Astrocyte (in vitro differentiated cells and primary cell): ENCODE results near the gene TMEM170B. TPM values are rescaled to one million over a fixed set of nuclear protein-coding genes. Genes with fewer than 3 reads are reported as not detected.

Source experiments
- DNase-seq: peaks from one replicate; pipeline ENCODE4 v3.0.0-alpha.2; 2010; ENCODE audit warnings: low read depth
- FAIRE-seq: peaks from 2 replicates; lab custom pipeline; 2011; peaks lifted over from hg19 to GRCh38; lab: Jason Lieb, UNC
- H2AFZ ChIP-seq: 2 replicates; pipeline ENCODE4 v1.6.0; 2012; ENCODE audit warnings: low read depth, low read length, inconsistent platforms
- H3K27ac ChIP-seq: 2 replicates; pipeline ENCODE4 v1.5.1; 2011; ENCODE audit warnings: low read depth, low read length, inconsistent platforms
- H3K27me3 ChIP-seq: 2 replicates; pipeline ENCODE4 v1.6.0; 2011; ENCODE audit warnings: low read length, inconsistent platforms; ENCODE audit not compliant: insufficient read depth
- H3K36me3 ChIP-seq: 2 replicates; pipeline ENCODE4 v1.5.1; 2011; ENCODE audit warnings: low read length, inconsistent platforms; ENCODE audit not compliant: insufficient read depth
- H3K4me1 ChIP-seq: 2 replicates; pipeline ENCODE4 v1.5.1; 2011; ENCODE audit warnings: low read length, inconsistent platforms; ENCODE audit not compliant: insufficient read depth
- H3K4me2 ChIP-seq: 2 replicates; pipeline ENCODE4 v1.6.0; 2012; ENCODE audit warnings: low read length, inconsistent platforms
- H3K4me3 ChIP-seq: 2 replicates; pipeline ENCODE4 v1.5.1; 2011; ENCODE audit warnings: low read depth, mild to moderate bottlenecking, low read length, inconsistent platforms; ENCODE audit not compliant: insufficient read depth
- H3K79me2 ChIP-seq: 2 replicates; pipeline ENCODE4 v1.6.0; 2012; ENCODE audit warnings: mild to moderate bottlenecking, low read length, inconsistent platforms; ENCODE audit not compliant: insufficient read depth
- H3K9ac ChIP-seq: 2 replicates; pipeline ENCODE4 v1.6.0; 2012; ENCODE audit warnings: mild to moderate bottlenecking, low read length, inconsistent platforms
- H3K9me3 ChIP-seq: 2 replicates; pipeline ENCODE4 v1.5.1; 2012; ENCODE audit warnings: low read depth, mild to moderate bottlenecking, low read length, inconsistent platforms; ENCODE audit not compliant: insufficient read depth
- H4K20me1 ChIP-seq: 2 replicates; pipeline ENCODE4 v1.6.0; 2012; ENCODE audit warnings: low read length, inconsistent platforms; ENCODE audit not compliant: insufficient read depth
- H3K27ac Mint-ChIP-seq: one replicate; pipeline ENCODE4 v1.8.0; 2021; ENCODE audit warnings: mild to moderate bottlenecking, mixed read lengths; ENCODE audit not compliant: unreplicated experiment
- H3K27me3 Mint-ChIP-seq: one replicate; pipeline ENCODE4 v1.8.0; 2021; ENCODE audit warnings: low read depth, mixed read lengths; ENCODE audit not compliant: unreplicated experiment
- H3K36me3 Mint-ChIP-seq: one replicate; pipeline ENCODE4 v1.8.0; 2021; ENCODE audit warnings: low read depth, mixed read lengths; ENCODE audit not compliant: unreplicated experiment
- H3K4me1 Mint-ChIP-seq: one replicate; pipeline ENCODE4 v1.8.0; 2021; ENCODE audit warnings: low read depth, mixed read lengths; ENCODE audit not compliant: unreplicated experiment
- H3K4me3 Mint-ChIP-seq: one replicate; pipeline ENCODE4 v1.8.0; 2021; ENCODE audit warnings: mild to moderate bottlenecking, moderate library complexity, mixed read lengths; ENCODE audit not compliant: unreplicated experiment
- H3K9me3 Mint-ChIP-seq: one replicate; pipeline ENCODE4 v1.8.0; 2021; ENCODE audit warnings: mild to moderate bottlenecking, mixed read lengths; ENCODE audit not compliant: unreplicated experiment
- EZH2 ChIP-seq: IDR thresholded peaks from 2 replicates; pipeline ENCODE4 v1.6.1; 2012; ENCODE audit warnings: mild to moderate bottlenecking, low read length, inconsistent platforms; ENCODE audit not compliant: insufficient read depth
- total RNA-seq: library from RNA; stranded (reverse); gene quantifications from 2 replicates; pipeline ENCODE4 v1.2.1, GENCODE V29; 2021

Gene TMEM170B
- total RNA-seq, 1 donor from 2014 or later: 2.5 TPM

DNA sequence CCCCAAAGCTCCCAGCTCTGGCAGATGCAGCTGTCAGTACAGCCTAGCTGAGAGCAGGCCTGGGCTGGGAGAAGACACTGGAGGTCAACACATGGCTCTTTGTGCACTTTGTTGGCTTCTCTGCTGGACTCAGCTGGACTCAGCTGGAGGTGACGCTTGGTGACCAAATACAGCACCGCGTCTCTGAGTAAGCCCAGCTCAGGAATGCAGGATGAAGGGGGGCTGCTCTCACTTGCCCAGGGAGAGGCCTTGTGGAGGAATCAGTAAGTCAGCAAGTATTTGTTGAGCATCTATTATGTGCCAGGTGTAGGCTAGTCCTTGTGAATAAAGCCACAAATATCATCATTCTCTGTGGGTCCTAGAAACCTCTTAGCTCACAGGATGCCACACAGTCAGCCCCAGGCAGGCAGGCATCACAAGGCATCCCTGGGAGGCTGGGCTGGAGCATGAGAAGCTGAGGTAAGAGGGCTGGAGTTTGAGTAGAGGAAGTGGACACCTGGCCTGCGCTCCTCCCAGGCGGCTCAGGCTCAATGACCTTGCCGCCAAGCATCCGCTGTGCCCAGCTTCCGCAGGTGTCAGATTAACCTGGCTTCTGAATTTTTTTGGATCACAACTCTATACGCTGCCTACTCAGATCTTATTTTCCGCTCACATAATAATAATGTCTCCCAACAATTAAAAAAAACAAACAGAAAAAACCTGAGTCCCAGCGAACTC is 95.4 kb downstream of the TMEM170B start:
- Mint-ChIP-seq H3K36me3 (no peaks in the 10 kb centered on the region), H3K27ac (peak overlapping the region; percentile 75), H3K4me3 (no peak overlapping the region), H3K4me1 (peaks cover 11% of the 10 kb centered on the region), H3K27me3 (no peaks in the 10 kb centered on the region), H3K9me3 (no peaks in the 10 kb centered on the region)
- Histone ChIP-seq H3K27me3 (no peaks in the 10 kb centered on the region), H3K4me3 (no peak overlapping the region), H3K4me2 (no peak overlapping the region), H3K4me1 (peaks cover 23% of the 10 kb centered on the region), H4K20me1 (no peaks in the 10 kb centered on the region), H2AFZ (peak overlapping the region; percentile 1), H3K36me3 (no peaks in the 10 kb centered on the region), H3K79me2 (no peaks in the 10 kb centered on the region), H3K27ac (peak overlapping the region; percentile 39), H3K9ac (peak overlapping the region; percentile 27), H3K9me3 (no peaks in the 10 kb centered on the region)
- FAIRE-seq (no peak), DNase-seq (peak; percentile 87)
- no peak for TF ChIP-seq EZH2

Other genes starting within 250 kb of the TMEM170B start
- 0.58 and 0.68 TPM in 2 replicates for gene ADTRP, start 241.1 kb downstream of the TMEM170B start, total RNA-seq